Glomerular visceral epithelial cell (primary cell): ENCODE data around the gene RARB.
A peak's percentile ranks its signal among the peaks of the same experiment; 100 is the strongest.

Source experiments
- DNase-seq: peaks from one replicate; pipeline ENCODE4 v3.0.0-alpha.2; 2016; ENCODE audit errors: extremely low spot score

RARB gene

DNA sequence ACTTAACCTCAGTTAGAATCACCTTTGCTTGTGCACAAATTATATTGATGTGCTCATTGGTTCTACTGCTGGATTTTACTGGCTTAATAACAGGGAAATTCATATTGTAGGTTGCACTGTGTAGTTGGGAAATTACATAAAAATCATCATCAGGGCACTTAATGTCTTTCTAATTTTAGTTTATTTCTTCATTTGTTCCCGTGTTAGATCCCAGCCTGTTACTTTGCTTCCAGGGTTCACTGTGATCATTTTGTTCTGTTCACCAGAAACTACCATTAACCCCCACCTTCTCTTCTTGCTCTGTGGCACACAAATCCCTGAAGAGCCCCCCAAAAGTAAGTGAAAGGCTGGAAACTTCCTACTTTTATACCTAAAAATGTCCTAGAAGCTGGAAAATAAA is 80.4 kb downstream of the RARB start:
- DNase-seq: no peak

DNA sequence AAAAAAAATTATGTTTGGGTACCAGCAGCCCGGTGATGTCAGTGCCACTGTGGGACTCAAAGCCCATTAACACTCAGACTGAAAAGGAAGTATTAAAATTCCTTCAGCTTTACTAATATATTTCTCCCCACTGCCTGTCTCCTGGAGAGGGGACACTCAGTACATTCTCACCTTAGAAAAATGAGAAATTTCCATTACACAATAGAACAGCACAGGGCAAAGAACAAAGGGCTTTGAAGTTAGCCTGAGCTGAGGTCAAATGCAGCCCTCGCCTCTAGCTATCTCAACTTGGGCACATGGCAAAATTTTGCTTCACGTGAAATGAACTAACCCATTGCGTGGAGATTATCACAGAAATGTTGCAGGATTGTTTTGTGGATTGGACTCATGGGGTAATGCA is 80.8 kb downstream of the RARB start:
- DNase-seq: peak; percentile 50

DNA sequence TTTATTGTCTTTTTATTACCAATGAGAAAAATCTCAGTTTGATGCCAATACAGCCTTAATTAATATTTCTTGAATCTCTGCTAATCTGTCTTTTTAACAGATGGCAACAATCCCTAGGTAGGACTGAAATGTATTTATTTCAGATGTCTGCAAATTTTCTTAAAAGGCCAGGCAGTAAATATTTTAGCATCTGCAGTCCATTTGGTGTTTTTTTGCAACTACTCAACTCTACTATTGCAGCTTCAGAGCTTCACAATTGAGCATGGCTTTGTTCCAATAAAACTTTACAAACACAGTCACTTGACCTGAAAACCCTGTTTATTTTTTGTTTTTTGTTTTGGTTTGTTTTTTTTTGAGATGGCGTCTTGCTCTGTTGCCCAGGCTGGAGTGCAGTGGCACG is 82.7 kb downstream of the RARB start:
- no peak for DNase-seq

DNA sequence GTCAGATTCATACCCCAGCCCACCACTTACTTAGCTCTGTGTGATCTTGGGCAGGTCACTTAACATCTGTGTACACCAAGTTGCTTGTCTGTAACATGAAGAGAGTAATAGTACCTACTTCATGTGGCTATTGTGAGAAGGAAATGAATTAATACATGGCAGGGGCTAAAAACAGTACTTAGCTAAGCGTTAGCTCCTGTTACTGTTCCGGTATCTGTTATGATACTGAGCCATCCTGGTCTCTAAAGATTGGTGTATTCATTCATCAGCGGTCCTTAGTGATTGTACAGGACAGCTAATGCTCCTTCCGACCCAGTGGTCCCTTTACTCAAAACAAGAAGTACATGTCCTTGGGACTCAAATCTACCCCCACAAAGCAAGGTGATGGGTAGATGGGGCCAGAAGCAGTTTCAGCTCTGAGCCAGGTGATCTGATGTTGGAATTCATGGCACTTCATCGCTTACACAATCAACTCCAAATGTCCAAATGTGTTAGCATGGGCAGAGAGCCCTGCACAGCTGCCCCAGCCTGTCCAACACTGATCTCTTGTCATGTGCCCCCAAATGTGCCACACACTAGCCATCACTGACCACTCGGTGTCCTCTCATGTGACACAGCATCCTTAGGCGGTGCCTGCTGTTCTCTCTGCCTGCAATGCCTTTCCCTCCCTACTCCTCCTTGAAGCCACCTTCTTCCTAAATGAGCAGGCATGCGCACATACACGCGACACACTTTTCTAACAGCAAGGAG is 84.1 kb downstream of the RARB start:
- no peak for DNase-seq

DNA sequence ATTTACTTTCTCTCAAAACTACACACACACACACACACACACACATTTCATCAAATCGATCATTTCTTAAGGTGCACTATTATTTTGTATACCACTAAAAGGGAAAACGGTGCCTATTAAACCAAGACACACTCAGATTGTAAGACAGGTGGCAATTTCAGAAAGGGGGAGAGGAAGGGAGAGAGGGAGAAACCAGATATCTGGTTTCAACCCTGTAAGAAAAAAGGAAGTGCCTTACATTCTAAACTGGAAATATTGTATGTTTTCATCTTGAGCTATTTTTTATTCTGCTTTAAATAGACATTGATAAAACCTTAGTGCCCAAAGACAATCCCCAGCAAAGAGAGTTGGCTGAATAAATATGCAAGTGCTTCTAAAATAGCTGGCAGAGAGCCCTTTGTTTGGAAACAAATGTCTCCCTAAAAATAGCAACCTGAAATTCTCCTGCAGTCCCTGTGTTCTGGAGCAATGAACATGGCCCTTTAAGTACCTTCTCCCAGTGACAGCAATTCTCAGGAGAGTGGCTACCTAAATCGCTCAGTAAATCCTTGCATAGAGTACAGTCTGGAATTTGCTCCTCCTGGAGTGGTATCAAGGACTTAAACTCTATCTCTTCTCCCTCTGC is 85.7 kb downstream of the RARB start:
- no peak for DNase-seq

DNA sequence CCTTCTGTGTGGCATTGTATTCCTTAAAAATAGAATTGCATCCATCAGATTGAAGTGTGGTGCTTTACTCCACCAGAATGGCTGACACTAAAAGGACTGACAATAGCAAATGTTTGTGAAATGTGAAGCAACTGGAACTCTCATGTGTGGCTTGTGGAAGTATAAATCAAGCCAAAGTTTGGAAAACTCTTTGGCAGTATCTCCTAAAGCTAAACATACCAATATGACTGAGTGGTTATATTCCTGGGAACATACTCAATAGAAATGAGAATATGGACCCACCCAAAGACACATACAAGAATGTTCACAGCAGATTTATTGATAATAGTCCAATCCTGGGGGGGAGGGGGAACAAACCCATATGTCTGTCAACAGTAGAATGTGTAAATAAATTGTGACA is 87.1 kb downstream of the RARB start:
- DNase-seq: no peak

DNA sequence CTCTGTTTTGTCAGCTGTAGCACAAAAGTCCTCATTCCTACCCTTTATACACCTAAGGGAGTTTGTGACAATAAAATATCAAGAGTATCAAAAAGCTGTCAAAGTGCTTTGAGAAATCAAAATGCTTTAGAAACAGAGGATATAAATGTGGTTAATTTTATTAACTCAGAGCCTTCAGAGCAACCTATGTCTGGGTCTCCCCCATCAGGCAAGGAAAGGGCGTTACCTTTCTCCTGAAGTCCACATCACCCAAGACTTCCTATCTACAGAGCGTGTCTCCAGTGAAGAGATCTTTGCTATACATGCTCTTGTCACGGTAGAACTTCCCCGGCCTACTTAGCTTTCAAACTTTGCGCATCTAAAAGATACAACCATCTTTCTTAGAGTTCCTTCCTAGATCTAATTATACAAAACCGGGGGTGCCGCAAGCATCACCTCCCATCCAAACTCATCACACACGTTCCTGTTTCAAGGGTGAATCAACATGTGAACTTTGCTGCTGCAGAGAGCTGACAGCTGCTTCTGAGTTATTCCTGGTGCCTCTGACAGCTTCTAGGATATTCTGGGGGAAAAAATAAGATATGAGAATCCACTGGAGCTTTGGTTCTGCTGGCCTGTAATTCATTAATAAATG is 93.0 kb downstream of the RARB start:
- DNase-seq: no peak

DNA sequence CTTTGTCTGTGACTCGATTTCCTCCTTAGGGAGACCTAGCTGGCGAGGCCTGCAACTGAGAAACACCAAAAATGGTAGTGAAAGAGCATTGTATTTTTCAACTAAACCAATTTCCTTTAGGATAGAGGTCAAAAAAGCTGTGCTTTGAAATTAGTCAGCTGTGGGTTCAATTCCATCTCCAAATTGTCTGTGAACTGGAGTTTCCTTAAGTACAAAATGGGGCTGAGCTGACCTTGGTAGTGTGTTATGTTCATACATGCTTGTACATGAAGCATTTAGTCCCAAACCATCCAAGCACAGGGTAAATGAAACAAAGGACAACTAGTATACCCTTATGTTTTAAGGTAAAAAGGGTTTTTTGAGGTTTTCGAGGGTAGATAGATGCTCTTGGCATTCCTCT is 99.3 kb downstream of the RARB start:
- DNase-seq: no peak

DNA sequence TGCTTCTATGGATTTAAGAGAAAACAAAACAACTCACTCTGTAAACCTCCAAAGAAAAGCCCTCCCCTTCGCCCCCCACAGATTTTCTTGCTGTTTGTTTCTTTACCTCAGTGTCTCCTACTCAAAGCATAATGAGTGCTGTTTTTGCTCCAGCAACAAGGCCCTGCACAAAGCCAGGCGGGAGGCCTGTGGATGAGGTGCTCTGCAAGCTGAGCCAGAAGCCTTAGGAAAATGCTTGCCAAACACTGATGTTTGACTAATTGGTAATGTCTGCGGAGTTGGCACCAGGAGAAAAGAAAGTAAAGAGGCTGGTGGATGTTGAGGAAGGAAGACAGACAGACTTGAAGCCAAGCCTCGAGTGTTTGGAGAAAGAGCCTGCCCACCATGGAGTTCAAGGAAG is 99.7 kb downstream of the RARB start:
- no peak for DNase-seq

DNA sequence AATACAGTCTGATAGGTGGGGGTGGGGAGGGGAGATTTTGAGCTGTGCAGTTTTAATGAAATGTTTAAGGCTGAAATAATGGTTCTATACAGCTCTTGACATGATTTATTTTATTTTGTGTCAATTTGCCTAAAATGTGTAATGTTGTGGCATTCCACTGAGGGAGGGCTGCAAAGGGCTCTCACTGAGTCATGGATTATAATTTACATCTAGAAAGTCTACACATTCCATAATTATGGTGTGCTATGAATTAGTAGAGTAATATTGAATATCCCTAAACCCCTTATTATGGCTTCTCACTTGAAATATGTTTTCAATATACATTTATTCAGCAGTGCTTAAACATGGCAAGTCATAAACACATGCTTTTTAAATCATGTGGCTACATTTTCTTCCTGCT is 103.9 kb downstream of the RARB start:
- DNase-seq: no peak

DNA sequence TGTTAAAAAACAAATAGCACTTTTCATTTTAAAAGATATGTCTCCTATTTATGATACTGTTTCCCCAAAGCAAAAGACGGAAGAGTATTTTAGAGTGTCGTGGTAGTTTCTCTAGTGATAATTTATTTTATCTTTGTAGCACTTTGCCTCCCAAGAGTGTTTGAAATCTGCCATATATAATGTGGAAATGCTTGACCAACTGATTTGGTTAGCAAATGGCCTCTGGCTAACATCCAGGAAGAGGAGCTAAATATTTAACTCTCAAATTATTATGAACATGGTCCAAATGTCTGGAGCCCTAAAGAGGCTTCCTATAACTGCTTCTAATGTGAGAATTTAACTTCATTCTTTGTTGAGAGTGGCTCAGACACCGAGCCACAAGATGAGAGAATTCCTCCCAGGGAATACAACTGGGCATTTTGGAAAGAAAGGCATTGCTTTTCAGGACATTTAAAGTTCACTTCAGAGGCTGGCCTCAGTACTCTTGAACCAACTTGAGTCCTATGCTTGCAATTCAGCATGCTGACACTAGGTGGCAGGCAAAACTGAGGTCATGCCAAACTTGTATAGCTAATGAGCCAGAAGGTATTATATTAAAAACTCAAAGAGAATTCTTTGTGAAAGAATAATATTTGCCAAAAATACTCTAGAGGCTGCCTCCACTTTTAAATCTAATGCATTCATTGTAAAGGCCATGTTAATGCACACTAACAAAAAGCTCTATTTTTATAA is 104.5 kb downstream of the RARB start:
- DNase-seq: no peak

DNA sequence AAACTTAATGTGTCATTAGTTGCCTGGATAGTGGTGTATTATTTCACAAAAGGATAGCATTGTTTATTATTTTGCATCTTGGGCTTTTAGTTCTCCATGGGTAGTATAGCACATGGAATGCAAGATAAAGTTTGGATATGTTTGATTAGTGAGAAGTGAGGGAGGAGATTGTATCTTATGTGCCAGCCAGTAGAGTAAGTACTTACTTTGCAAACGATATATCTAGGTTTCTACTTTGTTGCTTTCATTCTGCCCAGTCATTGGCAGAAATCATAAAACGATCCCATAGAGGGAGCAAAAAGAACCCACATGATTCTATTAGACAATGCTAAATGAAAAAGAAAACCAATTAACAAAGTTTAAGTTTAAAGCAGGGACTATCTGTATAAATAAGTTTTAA is 105.3 kb downstream of the RARB start:
- no peak for DNase-seq

DNA sequence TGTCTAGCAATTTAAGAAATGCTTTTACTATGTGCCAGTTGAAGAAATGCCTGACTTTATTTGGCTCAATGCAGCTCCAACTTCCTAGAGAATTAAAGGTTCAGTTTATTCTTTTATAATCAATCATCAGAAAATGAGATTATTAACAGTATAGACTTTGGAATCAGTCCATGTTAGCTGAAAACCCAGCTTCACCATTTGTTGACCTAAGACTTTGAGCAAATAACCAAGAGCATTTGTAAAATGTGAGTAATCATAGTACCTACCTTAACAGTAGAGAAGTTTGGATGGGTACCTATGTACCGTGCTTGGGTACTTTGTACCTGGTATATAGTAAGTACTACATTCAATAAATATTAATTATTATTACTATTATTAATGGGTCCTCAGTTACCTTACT is 105.9 kb downstream of the RARB start:
- DNase-seq: no peak

DNA sequence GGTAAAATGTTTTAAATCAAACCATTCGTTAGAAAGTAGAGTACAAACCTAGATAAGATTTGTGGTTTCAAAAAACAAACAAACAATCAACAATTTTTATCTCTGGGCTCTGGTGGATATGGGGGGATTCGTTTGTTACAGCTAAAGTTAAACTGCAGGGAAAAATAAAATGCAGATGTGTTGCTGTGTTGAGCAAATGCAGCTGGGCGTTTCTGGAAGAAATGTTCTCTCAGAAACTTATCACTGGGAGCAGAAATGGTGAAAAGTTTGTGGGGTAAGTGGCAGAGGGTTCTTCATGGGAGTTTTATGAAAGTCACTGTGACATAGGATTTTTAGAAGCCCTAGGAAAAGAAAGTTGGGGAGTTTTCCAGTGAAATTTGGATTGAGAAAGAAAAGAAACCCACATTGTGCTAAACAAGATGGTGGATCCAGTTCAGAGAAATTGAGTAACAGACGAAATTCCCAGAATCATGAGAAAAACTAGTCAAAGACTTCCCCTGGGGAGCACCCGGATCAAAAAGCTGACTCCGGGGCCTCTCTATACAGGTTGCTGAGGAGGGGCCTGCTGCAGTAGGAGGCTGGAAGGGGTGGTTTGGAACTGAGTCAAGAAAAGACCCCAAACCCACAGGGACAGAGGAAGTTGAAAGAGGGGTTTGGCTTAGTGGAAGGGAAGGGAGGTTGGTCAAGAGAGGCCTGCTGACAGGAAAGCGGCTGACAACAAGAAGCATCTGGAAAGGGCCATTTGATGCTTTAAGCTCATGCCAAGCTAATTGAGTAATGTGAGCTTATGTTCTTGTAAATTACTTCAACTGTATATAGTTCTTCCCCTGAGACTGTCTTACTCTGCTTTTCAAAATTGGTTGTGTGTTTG is 108.7 kb downstream of the RARB start:
- DNase-seq: no peak

DNA sequence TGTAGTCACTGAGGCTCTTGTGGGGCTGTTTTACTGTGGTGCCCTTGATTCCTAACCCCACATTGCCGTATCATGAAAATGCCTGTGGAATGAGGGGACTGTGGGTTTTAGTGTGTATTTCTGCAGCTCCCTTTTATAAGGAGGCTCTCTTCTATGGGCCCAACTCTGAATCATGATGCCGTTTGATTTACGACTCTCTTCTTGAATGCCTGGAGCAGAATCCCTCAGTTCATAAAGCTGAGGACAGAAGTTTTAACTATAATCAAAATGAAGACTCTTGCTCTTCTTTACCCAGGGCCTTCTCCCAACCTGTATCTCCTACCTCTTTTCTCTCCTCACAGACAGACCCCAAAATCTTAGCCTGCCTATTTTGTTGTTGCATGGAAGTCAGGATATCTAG is 109.5 kb downstream of the RARB start:
- no peak for DNase-seq

DNA sequence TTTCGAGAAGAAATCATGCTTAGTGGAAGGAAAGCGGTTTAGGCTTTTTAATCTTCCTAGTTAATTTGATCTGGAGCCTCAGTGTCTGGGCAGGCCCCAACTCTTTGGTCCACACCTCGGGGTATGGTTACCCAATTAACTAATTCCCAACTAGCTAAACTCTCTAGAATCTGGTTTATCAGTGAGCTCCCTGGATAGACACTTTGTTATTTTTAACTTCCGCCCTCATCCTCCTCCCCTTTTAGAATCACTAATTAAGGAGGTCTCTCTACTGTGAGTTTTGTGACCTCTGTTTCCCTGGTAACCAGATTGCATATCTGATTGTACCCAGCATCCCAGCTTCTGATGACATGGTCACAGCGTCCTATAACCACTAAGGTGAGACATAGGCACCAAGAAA is 112.2 kb downstream of the RARB start:
- no peak for DNase-seq

DNA sequence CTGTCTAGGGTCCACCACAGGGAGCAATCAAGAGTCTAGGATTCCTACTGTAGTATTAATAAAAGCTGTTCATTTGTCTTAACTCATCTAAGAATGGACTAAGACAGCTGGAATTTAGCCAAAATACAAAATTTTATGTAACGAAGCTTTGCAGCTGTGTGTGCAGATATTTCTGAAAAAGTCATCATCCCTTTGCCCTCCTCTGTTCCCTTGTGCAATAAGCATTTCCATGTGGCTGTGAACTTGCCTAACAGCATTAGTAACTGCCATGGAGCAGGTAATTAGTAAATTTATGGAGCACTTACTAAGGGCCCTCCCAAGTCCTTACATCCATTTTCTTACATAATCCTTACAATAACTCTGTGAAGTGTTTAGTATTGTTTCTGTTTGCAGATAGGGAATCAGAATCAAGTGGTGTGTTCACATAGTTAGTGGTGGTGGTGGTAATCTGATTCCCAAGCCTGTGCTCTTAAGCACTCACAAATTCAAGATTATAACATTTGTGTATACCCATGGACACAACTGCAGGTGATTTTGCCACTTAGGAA is 114.5 kb downstream of the RARB start:
- DNase-seq: no peak

DNA sequence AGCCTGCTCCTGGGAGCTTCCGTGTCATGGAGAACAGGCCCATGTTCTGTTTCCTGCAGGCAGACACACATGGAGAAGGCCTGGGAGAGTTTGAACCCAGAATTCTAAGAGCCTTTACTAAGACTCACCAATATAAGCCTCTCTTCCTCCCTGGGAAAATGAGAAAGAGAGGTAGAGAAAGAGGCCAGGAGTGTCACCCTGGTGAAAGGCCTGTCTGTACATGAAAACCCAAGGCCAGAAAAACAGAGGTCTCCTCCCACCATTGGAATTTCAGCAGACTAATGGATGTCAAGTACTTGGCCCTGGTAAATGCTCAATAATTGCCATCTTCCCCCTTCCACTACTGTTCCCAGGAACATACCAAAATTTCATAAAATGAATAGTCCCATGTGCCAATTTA is 119.0 kb downstream of the RARB start:
- no peak for DNase-seq

DNA sequence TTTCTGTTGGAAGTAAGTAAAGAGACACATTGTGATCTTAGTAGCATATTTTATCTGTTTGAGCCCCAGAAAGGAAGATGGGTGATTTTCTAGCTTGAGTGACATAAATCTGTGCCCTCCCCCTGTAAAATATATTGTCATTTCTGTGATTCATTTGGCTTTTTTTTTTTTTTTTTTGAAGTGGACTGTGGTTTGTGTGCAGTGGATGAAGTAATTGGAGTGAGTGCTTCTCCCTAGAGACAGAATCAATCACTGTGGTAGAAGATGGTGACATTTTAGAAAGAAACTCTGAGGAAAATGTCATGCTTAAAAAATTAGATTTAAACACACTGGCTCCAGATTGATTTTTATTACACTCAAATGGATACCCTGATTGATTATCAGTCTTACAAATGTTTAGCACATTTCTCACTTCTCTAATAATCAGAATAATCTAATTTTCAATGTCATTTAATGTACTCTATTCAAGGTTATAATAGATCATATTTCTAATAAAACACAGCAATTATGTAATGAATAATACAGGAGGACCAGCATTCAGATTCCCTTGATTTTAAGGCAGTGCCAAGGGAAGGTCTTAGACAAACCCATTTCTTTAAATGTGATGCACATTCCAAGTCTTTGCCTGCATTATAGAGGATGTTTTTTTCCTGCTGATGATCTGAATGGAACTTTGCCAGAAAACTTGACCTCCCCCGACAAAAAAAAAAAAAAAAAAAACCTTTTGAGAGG is 120.0 kb downstream of the RARB start:
- peak; percentile 13 for DNase-seq

DNA sequence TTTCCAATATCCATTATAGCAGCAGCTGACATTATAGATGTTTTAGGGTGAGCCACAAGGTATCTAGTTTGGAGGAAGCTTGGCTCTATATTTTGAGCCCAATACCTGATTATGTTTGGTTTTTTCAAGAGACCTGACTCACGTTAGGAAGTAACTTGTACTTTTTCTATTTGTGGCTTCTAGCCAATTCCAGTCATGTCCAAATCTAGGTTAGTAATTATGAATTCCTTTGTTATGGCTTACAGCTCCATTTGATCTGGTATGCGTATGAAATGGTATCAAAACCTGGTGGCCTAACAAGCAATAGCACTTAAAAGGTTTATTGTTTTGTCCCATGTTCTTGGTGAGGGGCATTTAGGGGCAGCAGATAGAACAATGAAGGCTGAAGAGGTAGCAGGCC is 120.8 kb downstream of the RARB start:
- no peak for DNase-seq

DNA sequence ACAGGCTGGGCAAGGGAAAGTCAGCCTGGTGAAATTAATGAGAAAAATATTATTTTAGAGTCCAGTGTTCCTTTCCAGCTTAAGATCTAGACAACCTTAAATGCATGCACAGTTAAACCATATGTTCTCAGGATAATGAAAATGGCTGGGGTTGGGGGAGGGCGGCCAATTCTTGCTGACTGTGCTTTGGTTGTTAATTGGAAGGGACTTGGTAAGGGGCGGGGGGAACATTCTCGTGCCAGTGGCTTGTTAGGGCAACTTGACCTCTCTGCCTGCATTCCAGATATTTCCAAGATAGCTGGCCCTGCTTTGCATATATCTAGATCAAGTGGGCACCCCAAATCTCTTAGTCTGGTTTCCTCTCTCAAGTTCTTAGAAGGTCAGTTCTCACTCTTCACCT is 124.2 kb downstream of the RARB start:
- no peak for DNase-seq
